Transverse colon (tissue), 4 donors: ENCODE data around the gene TMEM167A. TPM values are rescaled to one million over a fixed set of nuclear protein-coding genes. Genes with fewer than 3 reads are reported as not detected.

Experiments used
- DNase-seq: peaks from one replicate; pipeline ENCODE4 v3.0.0-alpha.2; 2019
- H3K27ac ChIP-seq, 4 donors: fragments of 200-600 bp; sonication (generic); 2 replicates each; pipeline ENCODE4 v1.5.1; 2016 to 2018; ENCODE audit warnings: inconsistent platforms in 4 of 4
- H3K27me3 ChIP-seq: fragments of 200-600 bp; sonication (generic); 2 replicates; pipeline ENCODE4 v1.5.1; 2017; ENCODE audit warnings: inconsistent platforms
- H3K36me3 ChIP-seq, 4 donors: fragments of 200-600 bp; sonication (generic); 2 replicates each; pipeline ENCODE4 v1.5.1; 2017 to 2019; ENCODE audit warnings: inconsistent platforms in 4 of 4
- H3K4me1 ChIP-seq, 4 donors: fragments of 200-600 bp; sonication (generic); 2 replicates each; pipeline ENCODE4 v1.5.1; 2017 to 2020; ENCODE audit warnings: inconsistent platforms in 4 of 4
- H3K4me3 ChIP-seq, 4 donors: fragments of 200-600 bp; sonication (generic); 1 replicate in 1 of 4; 2 replicates in 3 of 4; pipeline versions ENCODE4 v1.5.1 to v1.6.1; 2017 to 2019; ENCODE audit warnings: inconsistent platforms in 4 of 4
- H3K9me3 ChIP-seq, 2 donors: fragments of 200-600 bp; sonication (generic); 2 replicates each; pipeline ENCODE4 v1.5.1; 2017 to 2019; ENCODE audit warnings: inconsistent platforms in 2 of 2
- EP300 ChIP-seq: sonication (generic); formaldehyde crosslinking; IDR thresholded peaks from one replicate; pipeline ENCODE4 v1.6.1; 2017; ENCODE audit warnings: antibody characterized with exemption, low read depth
- POLR2A ChIP-seq: fragments of 450-650 bp; IDR thresholded peaks from one replicate; pipeline ENCODE4 v1.6.1; 2016; ENCODE audit warnings: antibody characterized with exemption, mild to moderate bottlenecking, moderate library complexity
- POLR2AphosphoS5 ChIP-seq, 3 donors: sonication (generic); formaldehyde crosslinking; IDR thresholded peaks; one replicate each; pipeline ENCODE4 v1.6.1; 2016; ENCODE audit warnings: antibody characterized with exemption in 3 of 3
- WGBS, 2 donors: methylation state at CpG; one replicate each; pipeline ENCODE4 v1.1.5; 2018; ENCODE audit warnings: low coverage in 1 of 2; 5-methylcytosine and 5-hydroxymethylcytosine counted together
- in situ Hi-C, 4 donors: fragments of 200-750 bp; cut with MboI; loops; one replicate each; pipeline versions ENCODE4 v1.15.0 to v1.15.1; 2017; ENCODE audit warnings: low sequenced_read_pairs in 3 of 4, low pct_ligation_motif_present in 1 of 4, low pct_unique_long_range_greater_than_20kb in 1 of 4
- intact Hi-C: fragments of 100-400 bp; cut with DNase I; formaldehyde crosslinking; loops from one replicate; pipeline ENCODE4 v1.15.1; 2023; ENCODE audit warnings: low total_unique reads
- total RNA-seq, 4 donors: library from RNA; depleted of rRNA; stranded (reverse); fragments of >200 nt; gene quantifications; one replicate each; pipeline ENCODE4 v1.1.0, GENCODE V29; 2016
- TF ChIP-seq, protein P1 (sequence below), 5 experiments: fragments of 200-600 bp in 3 of 5; fragments of 450-650 bp in 2 of 5; sonication (generic) in 3 of 5; IDR thresholded peaks; 1 replicate in 2 of 5; 2 replicates in 3 of 5; pipeline ENCODE4 v1.5.1; 2016 to 2017; ENCODE audit warnings: antibody characterized with exemption in 5 of 5, inconsistent platforms in 3 of 5, mild to moderate bottlenecking in 2 of 5, moderate library complexity in 1 of 5

TMEM167A gene
- total RNA-seq, 4 donors from 2014 or later = 7.0 to 42.9 (median 32.4) TPM

DNA sequence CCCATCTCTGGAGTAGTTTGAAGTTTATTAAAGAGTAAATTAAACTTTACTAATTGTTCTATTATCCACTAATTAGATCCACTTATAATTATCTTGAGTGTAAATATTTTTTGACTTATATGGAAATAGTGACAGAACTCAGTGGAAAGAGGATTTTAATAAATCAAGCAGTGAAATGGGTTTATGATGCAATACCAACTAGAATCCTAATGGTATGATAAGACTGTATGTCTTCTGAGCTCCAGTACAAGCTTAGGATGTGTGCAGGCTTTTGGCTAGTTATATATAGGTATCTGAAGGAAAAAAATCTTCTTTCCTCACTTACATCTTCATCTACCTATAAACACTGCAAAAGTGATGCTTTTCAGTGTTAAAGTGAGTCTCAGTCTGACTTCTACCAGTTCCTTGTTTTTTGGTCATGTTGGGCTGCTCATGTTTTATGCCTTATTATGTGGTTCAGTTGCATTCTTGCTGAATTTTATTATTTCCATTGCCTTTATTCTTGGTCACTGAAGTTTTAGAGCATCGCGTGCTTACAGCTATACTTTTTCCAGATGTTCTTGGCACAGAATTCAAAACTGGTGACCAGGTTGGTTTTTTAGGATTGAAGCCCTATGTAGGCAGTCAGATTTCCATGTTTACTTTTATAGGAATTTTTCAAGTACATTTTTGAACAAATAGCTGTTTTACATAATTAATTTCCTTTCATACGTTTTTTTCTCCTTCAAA lies 30.7 kb upstream of the TMEM167A start:
- Histone ChIP-seq H3K27me3 (no peaks in the 10 kb centered on the region), H3K4me1 (no peaks in the 10 kb centered on the region), H3K27ac (no peak overlapping the region), H3K9me3 (no peaks in the 10 kb centered on the region), H3K36me3 (no peaks in the 10 kb centered on the region), H3K4me3 (no peak overlapping the region)
- WGBS, 2 donors = 92 to 96% methylated on average over 3 of the region's 3 CpGs
- intact Hi-C loops = no loop called here
- TF ChIP-seq POLR2AphosphoS5 (IDR thresholded peaks at IDR 0.05) (no peak), POLR2A (no peak), EP300 (no peak)
- TF ChIP-seq, protein P1, sequence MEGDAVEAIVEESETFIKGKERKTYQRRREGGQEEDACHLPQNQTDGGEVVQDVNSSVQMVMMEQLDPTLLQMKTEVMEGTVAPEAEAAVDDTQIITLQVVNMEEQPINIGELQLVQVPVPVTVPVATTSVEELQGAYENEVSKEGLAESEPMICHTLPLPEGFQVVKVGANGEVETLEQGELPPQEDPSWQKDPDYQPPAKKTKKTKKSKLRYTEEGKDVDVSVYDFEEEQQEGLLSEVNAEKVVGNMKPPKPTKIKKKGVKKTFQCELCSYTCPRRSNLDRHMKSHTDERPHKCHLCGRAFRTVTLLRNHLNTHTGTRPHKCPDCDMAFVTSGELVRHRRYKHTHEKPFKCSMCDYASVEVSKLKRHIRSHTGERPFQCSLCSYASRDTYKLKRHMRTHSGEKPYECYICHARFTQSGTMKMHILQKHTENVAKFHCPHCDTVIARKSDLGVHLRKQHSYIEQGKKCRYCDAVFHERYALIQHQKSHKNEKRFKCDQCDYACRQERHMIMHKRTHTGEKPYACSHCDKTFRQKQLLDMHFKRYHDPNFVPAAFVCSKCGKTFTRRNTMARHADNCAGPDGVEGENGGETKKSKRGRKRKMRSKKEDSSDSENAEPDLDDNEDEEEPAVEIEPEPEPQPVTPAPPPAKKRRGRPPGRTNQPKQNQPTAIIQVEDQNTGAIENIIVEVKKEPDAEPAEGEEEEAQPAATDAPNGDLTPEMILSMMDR (IDR thresholded peaks at IDR 0.05) = no peak
- in situ Hi-C loops = no loop called here
- no peak for DNase-seq

DNA sequence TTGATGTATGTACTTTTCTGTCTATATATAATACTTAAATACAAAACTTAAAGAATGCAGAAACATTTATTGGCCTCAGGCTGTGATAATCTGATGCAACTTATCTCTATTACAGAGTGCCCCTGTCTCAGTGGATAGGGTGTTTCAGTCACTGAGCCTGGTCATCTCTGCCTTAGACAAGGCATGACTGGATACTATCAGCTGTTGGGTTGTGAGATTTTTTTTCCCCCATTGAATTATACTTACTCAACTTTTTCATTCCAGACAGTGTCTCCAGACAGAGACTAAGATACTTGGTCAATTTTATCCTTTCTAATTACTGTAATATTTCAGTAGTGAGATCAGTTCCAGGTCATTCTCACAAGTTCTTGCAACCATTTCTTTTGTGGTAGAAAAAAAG lies 26.8 kb upstream of the TMEM167A start:
- in situ Hi-C loops = no loop called here
- no peaks in the 10 kb centered on the region for H3K9me3 ChIP-seq
- TF ChIP-seq EP300 = no peak
- TF ChIP-seq, protein P1 (IDR thresholded peaks at IDR 0.05) = no peak
- no peak for TF ChIP-seq POLR2AphosphoS5 (IDR thresholded peaks at IDR 0.05)
- TF ChIP-seq POLR2A = no peak

DNA sequence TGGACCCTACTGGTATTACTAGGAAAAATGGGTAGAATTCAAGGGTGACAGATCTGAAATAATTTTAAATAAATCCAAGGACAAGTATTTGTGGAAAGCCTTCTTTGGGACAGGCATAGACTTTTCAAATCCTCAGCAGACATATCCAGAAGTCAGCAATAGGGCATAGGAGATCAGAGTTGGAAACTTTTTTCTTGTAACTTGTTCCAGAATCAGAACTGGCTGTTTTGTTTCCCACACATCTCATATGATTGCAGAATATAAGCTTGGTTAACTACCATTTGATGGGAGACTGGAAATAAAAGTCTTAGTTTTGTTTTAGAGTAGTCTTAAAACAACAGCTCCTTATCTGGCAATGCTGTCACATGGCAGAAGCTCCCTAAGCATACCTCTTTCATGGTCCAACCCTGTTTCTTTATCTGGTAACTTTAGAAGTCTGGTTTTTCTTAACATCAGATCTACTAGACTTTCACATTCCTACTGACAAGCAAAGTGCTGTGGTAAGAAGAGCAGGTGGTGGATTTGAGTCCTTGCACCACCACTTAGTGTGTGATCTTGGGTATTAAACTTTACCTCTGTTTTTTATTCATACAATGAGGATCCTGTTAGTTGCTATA lies 25.3 kb upstream of the TMEM167A start:
- no peaks in the 10 kb centered on the region for H3K4me1 ChIP-seq
- H3K9me3 ChIP-seq = no peaks in the 10 kb centered on the region
- DNase-seq = no peak
- intact Hi-C loops = no loop called here
- TF ChIP-seq POLR2AphosphoS5 (IDR thresholded peaks at IDR 0.05) = no peak
- no peak for TF ChIP-seq POLR2A
- TF ChIP-seq EP300 = no peak
- TF ChIP-seq, protein P1 (IDR thresholded peaks at IDR 0.05) = no peak
- H3K27ac ChIP-seq = no peak overlapping the region
- H3K36me3 ChIP-seq = no peaks in the 10 kb centered on the region
- H3K4me3 ChIP-seq = no peak overlapping the region
- no peaks in the 10 kb centered on the region for H3K27me3 ChIP-seq
- in situ Hi-C loops = no loop called here

More for the DNA sequence above, 26.8 kb upstream of the TMEM167A start:
- H3K36me3 ChIP-seq = no peaks in the 10 kb centered on the region
- H3K27me3 ChIP-seq = no peaks in the 10 kb centered on the region
- no peak overlapping the region for H3K27ac ChIP-seq
- no peak for DNase-seq
- H3K4me1 ChIP-seq = no peaks in the 10 kb centered on the region
- intact Hi-C loops = no loop called here
- no peak overlapping the region for H3K4me3 ChIP-seq

DNA sequence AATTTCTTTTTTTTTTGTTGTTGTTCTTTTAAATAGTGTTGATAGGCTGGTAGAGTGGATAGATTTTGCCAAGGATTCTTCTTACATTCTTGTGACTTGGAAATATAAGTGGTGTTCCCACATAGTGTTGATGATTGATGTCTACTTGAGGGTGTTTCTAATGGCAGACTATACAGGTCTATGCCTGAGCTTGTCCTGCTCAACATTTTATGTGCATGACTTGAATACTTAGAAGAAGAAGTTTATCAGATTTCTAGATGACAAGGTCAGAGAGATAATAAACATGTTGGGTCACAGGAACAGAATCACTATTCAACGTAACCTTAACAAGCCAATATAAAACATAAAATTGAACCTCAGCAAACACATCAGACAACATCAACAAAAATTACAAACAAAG lies 24.3 kb upstream of the TMEM167A start:
- WGBS, 2 donors = 78 to 97% methylated on average over 1 of the region's 1 CpG
- H3K9me3 ChIP-seq = no peaks in the 10 kb centered on the region
- intact Hi-C loops = no loop called here

More for the DNA sequence above, 24.3 kb upstream of the TMEM167A start:
- Histone ChIP-seq H3K27me3 (no peaks in the 10 kb centered on the region), H3K4me1 (no peaks in the 10 kb centered on the region), H3K27ac (no peak overlapping the region), H3K4me3 (no peak overlapping the region), H3K36me3 (no peaks in the 10 kb centered on the region)
- DNase-seq = no peak
- in situ Hi-C loops = no loop called here
- TF ChIP-seq POLR2AphosphoS5 (IDR thresholded peaks at IDR 0.05) = no peak
- no peak for TF ChIP-seq EP300
- TF ChIP-seq, protein P1 (IDR thresholded peaks at IDR 0.05) = no peak
- no peak for TF ChIP-seq POLR2A
